Measurements from ENCODE around the gene EPHA5. TPM values are rescaled to one million over a fixed set of nuclear protein-coding genes. Genes with fewer than 3 reads are reported as not detected.
"Not testable (repeated sequence)": the region's sequence is repeated elsewhere in the genome, so short reads cannot be mapped to it uniquely, and the experiment has no call there.

The EPHA5 gene
- total and polyA plus RNA-seq, 5 experiments from 2014 or later = not detected

DNA sequence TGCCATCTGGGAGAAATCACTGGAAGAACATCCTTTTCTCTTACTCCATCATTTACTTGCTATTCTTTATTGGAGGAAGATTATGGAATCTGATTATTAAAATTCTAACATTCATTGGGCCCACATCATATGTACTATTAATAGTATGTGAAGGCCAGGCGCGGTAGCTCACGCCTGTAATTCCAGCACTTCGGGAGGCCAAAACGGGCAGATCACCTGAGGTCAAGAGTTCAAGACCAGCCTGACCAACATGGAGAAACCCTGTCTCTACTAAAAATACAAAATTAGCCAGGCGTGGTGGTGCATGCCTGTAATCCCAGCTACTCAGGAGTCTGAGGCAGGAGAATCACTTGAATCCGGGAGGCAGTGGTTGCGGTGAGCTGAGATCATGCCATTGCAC is 361.7 kb downstream of the EPHA5 start:
- H3K27me3 Mint-ChIP-seq, DNase-seq, POLR2A ChIA-PET, H3K4me1 Mint-ChIP-seq, H3K36me3 Mint-ChIP-seq, H3K4me3 Mint-ChIP-seq, ATAC-seq, H3K27ac Mint-ChIP-seq: not testable (repeated sequence)
- H3K9me3 Mint-ChIP-seq = peaks cover 0 to 11% (median 8%) of the 10 kb centered on the region in 9 donors

DNA sequence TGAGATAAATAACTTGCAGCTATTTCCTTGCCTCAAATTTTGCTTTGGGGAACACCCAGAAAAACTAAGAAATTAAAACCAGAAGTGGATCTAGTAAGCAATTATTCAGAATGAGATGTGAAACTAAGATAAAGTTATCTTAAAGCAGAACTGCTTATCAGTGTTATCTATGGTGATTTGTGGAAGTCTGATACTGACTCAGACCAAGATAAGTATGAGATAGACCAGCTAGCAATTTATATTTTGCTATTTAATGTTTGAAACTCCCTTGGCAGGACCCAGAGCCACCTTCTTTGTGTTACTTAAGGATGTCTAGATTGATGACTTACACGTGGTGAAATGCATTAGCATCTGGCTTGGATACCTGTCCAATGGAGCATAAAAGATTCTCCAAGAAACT is 368.1 kb downstream of the EPHA5 start:
- no peaks in the 10 kb centered on the region for H3K4me1 Mint-ChIP-seq
- H3K9me3 Mint-ChIP-seq = peaks cover 0 to 13% (median 4%) of the 10 kb centered on the region in 9 donors
- DNase-seq (no peak), ATAC-seq (no peak)
- POLR2A ChIA-PET = no interaction called here
- no peak overlapping the region for H3K27ac Mint-ChIP-seq
- H3K27me3 Mint-ChIP-seq = no peaks in the 10 kb centered on the region
- no peak overlapping the region for H3K4me3 Mint-ChIP-seq
- H3K36me3 Mint-ChIP-seq = no peaks in the 10 kb centered on the region

DNA sequence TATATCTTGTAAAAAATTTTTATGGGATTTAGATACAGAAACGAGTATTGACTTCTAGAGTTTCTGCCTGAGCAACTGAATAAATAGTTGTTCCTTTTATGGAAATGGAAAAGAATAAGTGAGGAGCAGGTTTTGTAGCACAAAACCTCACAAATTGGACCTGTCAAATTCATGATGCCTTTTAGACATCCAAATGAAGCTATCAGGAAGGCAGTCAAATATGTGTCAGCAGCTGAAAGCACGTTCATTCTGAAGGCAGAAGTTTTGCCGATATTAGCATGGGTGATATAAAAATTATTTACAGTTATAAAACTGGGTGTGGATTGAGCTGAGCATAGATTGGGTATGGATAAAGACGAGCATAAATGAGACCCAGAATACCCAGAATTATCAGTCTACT is 374.0 kb downstream of the EPHA5 start:
- no peaks in the 10 kb centered on the region for H3K36me3 Mint-ChIP-seq
- H3K4me3 Mint-ChIP-seq = no peak overlapping the region
- ATAC-seq (no peak), DNase-seq (no peak)
- POLR2A ChIA-PET = no interaction called here
- no peaks in the 10 kb centered on the region for H3K4me1 Mint-ChIP-seq
- peaks cover 0 to 13% (median 8%) of the 10 kb centered on the region in 9 donors for H3K9me3 Mint-ChIP-seq
- no peaks in the 10 kb centered on the region for H3K27me3 Mint-ChIP-seq
- H3K27ac Mint-ChIP-seq = no peak overlapping the region

DNA sequence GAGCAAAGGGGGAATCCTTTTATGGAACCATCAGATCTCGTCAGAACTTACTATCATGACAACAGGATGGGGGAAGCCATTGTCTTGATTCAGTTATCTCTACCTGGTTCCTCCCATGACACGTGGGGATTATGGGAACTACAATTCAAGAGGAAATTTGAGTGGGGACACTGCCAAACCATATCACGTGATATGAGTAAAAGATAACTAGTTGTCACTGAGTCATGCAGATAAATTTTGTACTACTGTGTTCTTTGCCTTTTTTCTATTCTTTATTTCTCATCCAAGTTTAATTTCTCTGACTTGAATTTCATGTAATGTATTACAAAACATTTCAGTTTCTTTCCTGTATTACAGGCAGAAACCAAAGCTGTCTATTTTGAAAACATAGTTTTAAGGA is 383.2 kb downstream of the EPHA5 start:
- Mint-ChIP-seq H3K27me3 (no peaks in the 10 kb centered on the region), H3K36me3 (no peaks in the 10 kb centered on the region), H3K27ac (no peak overlapping the region), H3K9me3 (peaks cover 0 to 13% (median 8%) of the 10 kb centered on the region in 9 donors), H3K4me3 (no peak overlapping the region), H3K4me1 (no peaks in the 10 kb centered on the region)
- ATAC-seq = no peak
- DNase-seq = no peak
- POLR2A ChIA-PET = no interaction called here
